ENCODE results near the gene PARP9. TPM values are rescaled to one million over a fixed set of nuclear protein-coding genes. Genes with fewer than 3 reads are reported as not detected.
A peak's percentile ranks its signal among the peaks of the same experiment; 100 is the strongest.

PARP9 gene
- total and polyA plus RNA-seq, 2 of the 13 experiments (the other 11 are each of a cell fraction or from before 2014, with no cell fraction given), result 6.5 to 10.6 TPM

- TF ChIP-seq ZNF747 (CRISPR knock-in tag; IDR thresholded peaks at IDR 0.05; ENCODE audit: borderline replicate concordance), result 0 out of 2 replicates have a peak, but pooled peaks have one; percentile 69
- no peak for TF ChIP-seq NFE2L2 (IDR thresholded peaks at IDR 0.05; ENCODE audit: low read length)
- TF ChIP-seq ZNF687 (CRISPR knock-in tag; IDR thresholded peaks at IDR 0.05), result peak; percentile 93
- TF ChIP-seq, protein P1, sequence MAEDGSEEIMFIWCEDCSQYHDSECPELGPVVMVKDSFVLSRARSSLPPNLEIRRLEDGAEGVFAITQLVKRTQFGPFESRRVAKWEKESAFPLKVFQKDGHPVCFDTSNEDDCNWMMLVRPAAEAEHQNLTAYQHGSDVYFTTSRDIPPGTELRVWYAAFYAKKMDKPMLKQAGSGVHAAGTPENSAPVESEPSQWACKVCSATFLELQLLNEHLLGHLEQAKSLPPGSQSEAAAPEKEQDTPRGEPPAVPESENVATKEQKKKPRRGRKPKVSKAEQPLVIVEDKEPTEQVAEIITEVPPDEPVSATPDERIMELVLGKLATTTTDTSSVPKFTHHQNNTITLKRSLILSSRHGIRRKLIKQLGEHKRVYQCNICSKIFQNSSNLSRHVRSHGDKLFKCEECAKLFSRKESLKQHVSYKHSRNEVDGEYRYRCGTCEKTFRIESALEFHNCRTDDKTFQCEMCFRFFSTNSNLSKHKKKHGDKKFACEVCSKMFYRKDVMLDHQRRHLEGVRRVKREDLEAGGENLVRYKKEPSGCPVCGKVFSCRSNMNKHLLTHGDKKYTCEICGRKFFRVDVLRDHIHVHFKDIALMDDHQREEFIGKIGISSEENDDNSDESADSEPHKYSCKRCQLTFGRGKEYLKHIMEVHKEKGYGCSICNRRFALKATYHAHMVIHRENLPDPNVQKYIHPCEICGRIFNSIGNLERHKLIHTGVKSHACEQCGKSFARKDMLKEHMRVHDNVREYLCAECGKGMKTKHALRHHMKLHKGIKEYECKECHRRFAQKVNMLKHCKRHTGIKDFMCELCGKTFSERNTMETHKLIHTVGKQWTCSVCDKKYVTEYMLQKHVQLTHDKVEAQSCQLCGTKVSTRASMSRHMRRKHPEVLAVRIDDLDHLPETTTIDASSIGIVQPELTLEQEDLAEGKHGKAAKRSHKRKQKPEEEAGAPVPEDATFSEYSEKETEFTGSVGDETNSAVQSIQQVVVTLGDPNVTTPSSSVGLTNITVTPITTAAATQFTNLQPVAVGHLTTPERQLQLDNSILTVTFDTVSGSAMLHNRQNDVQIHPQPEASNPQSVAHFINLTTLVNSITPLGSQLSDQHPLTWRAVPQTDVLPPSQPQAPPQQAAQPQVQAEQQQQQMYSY (CRISPR knock-in tag; IDR thresholded peaks at IDR 0.05), result no peak
- peak; percentile 39; the same call in 1 of the 2 replicates for TF ChIP-seq ZNF792 (CRISPR knock-in tag; IDR thresholded peaks at IDR 0.05)
- no peak for TF ChIP-seq MIXL1 (CRISPR knock-in tag; IDR thresholded peaks at IDR 0.05)
- no peak for TF ChIP-seq BHLHE40 (IDR thresholded peaks at IDR 0.05; ENCODE audit: low read length)
- peak; percentile 66 for TF ChIP-seq BRD4 (CRISPR knock-in tag; IDR thresholded peaks at IDR 0.05)
- TF ChIP-seq, protein P2, sequence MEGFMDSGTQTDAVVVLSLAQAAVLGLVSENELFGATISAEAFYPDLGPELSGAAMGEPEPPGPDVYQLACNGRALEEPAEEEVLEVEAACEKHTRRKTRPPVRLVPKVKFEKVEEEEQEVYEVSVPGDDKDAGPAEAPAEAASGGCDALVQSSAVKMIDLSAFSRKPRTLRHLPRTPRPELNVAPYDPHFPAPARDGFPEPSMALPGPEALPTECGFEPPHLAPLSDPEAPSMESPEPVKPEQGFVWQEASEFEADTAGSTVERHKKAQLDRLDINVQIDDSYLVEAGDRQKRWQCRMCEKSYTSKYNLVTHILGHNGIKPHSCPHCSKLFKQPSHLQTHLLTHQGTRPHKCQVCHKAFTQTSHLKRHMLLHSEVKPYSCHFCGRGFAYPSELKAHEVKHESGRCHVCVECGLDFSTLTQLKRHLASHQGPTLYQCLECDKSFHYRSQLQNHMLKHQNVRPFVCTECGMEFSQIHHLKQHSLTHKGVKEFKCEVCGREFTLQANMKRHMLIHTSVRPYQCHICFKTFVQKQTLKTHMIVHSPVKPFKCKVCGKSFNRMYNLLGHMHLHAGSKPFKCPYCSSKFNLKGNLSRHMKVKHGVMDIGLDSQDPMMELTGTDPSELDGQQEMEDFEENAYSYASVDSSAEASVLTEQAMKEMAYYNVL (CRISPR knock-in tag; IDR thresholded peaks at IDR 0.05; ENCODE audit: borderline replicate concordance), result no peak
- 0 out of 2 replicates have a peak, but pooled peaks have one; percentile 24 for TF ChIP-seq ZKSCAN8 (CRISPR knock-in tag; IDR thresholded peaks at IDR 0.05; ENCODE audit: borderline replicate concordance)
- TF ChIP-seq LCORL (IDR thresholded peaks at IDR 0.05), result 0 out of 2 replicates have a peak, but pooled peaks have one; percentile 43
- peak; percentile 75 for TF ChIP-seq LCORL (CRISPR knock-in tag; IDR thresholded peaks at IDR 0.05)
- TF ChIP-seq ZNF629 (CRISPR knock-in tag; conservative IDR thresholded peaks at IDR 0.05), result no peak
- TF ChIP-seq ETV6 (CRISPR knock-in tag; conservative IDR thresholded peaks at IDR 0.05), result peak; percentile 94
- peak; percentile 73; the same call in 1 of the 2 replicates for TF ChIP-seq ZFP90 (CRISPR knock-in tag; IDR thresholded peaks at IDR 0.05; ENCODE audit: borderline replicate concordance)
- TF ChIP-seq SNRNP70 (IDR thresholded peaks at IDR 0.05; ENCODE audit: low read depth, low read length), result no peak
Observed at GRCh38 chr3:122514123-122515019, 49.7 kb downstream of the PARP9 start, which contains the start of gene KPNA1 (continued).
